MCF 10A (cell line): ENCODE results near the gene SRGN. TPM values are rescaled to one million over a fixed set of nuclear protein-coding genes. Genes with fewer than 3 reads are reported as not detected.

Experiments used
- BruUV-seq: library from RNA; stranded (reverse); fragments of 400-500 nt; replicated peaks from 2 replicates; lab custom pipeline; 2021; lab: Mats Ljungman, UMichigan
- CTCF ChIA-PET: fragments of 300-600 bp; sonication (Branson Sonifier 250); formaldehyde crosslinking; extraction: SDS; loops from one replicate; lab custom pipeline; 2021; ENCODE audit warnings: antibody characterized with exemption, inconsistent platforms; lab: Yijun Ruan, JAX
- POLR2A ChIA-PET: fragments of 300-600, 350-650 bp; sonication (Branson Sonifier 250); formaldehyde crosslinking; extraction: SDS; loops from one replicate; lab custom pipeline; 2020; ENCODE audit warnings: antibody characterized with exemption, inconsistent platforms; lab: Yijun Ruan, JAX
- DNase-seq: peaks from one replicate; pipeline ENCODE4 v3.0.0-alpha.2; 2018; ENCODE audit not compliant: unreplicated experiment
- H3K27ac Mint-ChIP-seq: one replicate; pipeline ENCODE4 v1.8.0; 2022; ENCODE audit warnings: mild to moderate bottlenecking, low read depth, mixed read lengths; ENCODE audit not compliant: unreplicated experiment
- H3K27me3 Mint-ChIP-seq: one replicate; pipeline ENCODE4 v1.8.0; 2022; ENCODE audit warnings: mixed read lengths; ENCODE audit not compliant: insufficient read depth, unreplicated experiment
- H3K36me3 Mint-ChIP-seq: one replicate; pipeline ENCODE4 v1.8.0; 2022; ENCODE audit warnings: mild to moderate bottlenecking, moderate library complexity, mixed read lengths; ENCODE audit not compliant: insufficient read depth, unreplicated experiment
- H3K4me1 Mint-ChIP-seq: one replicate; pipeline ENCODE4 v1.8.0; 2022; ENCODE audit warnings: mixed read lengths; ENCODE audit not compliant: insufficient read depth, unreplicated experiment
- H3K4me3 Mint-ChIP-seq: one replicate; pipeline ENCODE4 v1.8.0; 2022; ENCODE audit warnings: mild to moderate bottlenecking, moderate library complexity, mixed read lengths; ENCODE audit not compliant: unreplicated experiment
- H3K9me3 Mint-ChIP-seq: one replicate; pipeline ENCODE4 v1.8.0; 2022; ENCODE audit warnings: mixed read lengths; ENCODE audit not compliant: unreplicated experiment
- intact Hi-C: fragments of 100-400 bp; cut with micrococcal nuclease; formaldehyde crosslinking; loops from 2 replicates; pipeline ENCODE4 v1.14.1; 2022
- total RNA-seq: library from RNA; stranded (reverse); gene quantifications from 2 replicates; pipeline ENCODE4 v1.2.3, GENCODE V29; 2022
- TF ChIP-seq, protein P1 (sequence below): fragments of 200-600 bp; IDR thresholded peaks from one replicate; pipeline ENCODE4 v1.8.0; 2022; ENCODE audit warnings: antibody characterized with exemption, mild to moderate bottlenecking; ENCODE audit not compliant: unreplicated experiment

Gene SRGN
- total RNA-seq, 1 experiment from 2014 or later = 2.7 TPM

DNA sequence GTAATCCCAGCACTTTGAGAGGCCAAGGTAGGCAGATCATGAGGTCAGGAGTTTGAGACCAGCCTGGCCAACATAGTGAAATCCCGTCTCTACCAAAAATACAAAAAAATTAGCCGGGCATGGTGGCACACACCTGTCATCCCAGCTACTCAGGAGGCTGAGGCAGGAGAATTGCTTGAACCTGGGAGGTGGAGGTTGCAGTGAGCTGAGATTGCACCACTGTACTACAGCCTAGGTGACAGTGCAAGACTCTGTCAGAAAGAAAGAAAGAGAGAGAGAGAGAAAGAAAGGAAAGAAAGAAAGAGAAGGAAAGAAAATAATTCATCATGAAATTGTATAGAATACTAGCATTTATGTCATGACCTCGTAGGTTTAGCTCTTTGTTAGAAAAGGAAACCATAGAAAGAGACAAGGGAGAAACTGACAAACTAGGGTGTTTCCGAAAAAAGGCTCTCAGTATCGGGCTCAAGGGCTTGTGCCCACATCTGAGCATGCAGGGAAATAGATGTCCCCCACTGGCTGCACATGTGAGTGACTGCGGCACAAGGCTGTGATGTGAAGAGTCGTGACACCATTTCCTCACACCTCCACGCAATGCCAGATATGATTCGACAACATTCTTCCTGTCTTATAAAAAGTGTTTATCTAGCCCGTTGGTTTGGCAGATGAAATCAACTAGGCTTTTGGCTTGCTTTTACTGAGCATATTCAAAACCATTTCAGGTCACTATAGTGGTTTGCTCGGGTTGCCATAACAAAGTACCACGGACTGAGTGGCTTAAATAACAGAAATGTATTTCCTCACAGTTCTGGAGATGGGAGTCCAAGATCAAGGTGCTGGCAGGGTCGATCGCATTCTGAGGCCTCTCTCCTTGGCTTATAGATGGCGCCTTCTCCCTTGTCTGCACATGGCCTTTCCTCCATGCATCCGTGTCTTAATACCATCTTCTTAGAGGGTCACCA is 2.0 kb downstream of the SRGN start:
- Mint-ChIP-seq H3K36me3 (peaks cover 7% of the 10 kb centered on the region), H3K4me3 (no peak overlapping the region), H3K27me3 (no peaks in the 10 kb centered on the region), H3K9me3 (no peaks in the 10 kb centered on the region), H3K27ac (no peak overlapping the region), H3K4me1 (peaks cover 19% of the 10 kb centered on the region)
- ChIA-PET CTCF (interaction anchor here (0.6 kb wide), 1 partner anchor 54 kb away, joined by 3 read pairs; no protein-coding TSS in a partner anchor), POLR2A (interaction anchor here (0.6 kb wide), 1 partner anchor 132 kb away, joined by 6 read pairs; no protein-coding TSS in a partner anchor)
- no peak for DNase-seq
- TF ChIP-seq, protein P1, sequence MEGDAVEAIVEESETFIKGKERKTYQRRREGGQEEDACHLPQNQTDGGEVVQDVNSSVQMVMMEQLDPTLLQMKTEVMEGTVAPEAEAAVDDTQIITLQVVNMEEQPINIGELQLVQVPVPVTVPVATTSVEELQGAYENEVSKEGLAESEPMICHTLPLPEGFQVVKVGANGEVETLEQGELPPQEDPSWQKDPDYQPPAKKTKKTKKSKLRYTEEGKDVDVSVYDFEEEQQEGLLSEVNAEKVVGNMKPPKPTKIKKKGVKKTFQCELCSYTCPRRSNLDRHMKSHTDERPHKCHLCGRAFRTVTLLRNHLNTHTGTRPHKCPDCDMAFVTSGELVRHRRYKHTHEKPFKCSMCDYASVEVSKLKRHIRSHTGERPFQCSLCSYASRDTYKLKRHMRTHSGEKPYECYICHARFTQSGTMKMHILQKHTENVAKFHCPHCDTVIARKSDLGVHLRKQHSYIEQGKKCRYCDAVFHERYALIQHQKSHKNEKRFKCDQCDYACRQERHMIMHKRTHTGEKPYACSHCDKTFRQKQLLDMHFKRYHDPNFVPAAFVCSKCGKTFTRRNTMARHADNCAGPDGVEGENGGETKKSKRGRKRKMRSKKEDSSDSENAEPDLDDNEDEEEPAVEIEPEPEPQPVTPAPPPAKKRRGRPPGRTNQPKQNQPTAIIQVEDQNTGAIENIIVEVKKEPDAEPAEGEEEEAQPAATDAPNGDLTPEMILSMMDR = no peak
- BruUV-seq = no TSS peak
- intact Hi-C loops = loop anchor here (5.0 kb wide), 1 partner anchor 302 kb away; no protein-coding TSS in a partner anchor

DNA sequence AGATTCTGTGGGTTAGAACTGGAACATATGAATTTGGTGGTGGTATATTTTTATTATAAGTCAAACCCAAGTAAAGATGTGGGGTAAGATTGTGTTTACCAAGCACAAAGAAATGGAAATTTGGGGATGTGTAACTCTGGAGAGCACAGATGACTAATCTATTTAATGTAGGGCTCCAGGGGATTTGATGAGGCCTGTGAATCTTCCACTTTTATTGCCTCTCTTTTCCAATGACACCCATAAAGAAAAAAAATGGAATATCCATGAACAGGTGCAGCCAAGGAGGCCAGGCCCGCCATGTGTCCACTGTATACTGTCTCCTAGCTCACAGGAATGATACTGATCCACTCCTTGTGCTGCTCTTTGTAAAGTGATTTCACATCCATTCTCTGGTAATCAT is 2.8 kb downstream of the SRGN start:
- intact Hi-C loops = loop anchor here (5.0 kb wide), 1 partner anchor 302 kb away; no protein-coding TSS in a partner anchor
- BruUV-seq = no TSS peak
- CTCF ChIA-PET = interaction anchor here (0.6 kb wide), 1 partner anchor 77 kb away, joined by 3 read pairs; no protein-coding TSS in a partner anchor
- TF ChIP-seq, protein P1 = no peak
- no peaks in the 10 kb centered on the region for H3K27me3 Mint-ChIP-seq
- H3K36me3 Mint-ChIP-seq = peaks cover 7% of the 10 kb centered on the region
- DNase-seq = no peak
- POLR2A ChIA-PET = no interaction called here
- H3K4me1 Mint-ChIP-seq = peaks cover 19% of the 10 kb centered on the region
- no peak overlapping the region for H3K27ac Mint-ChIP-seq
- H3K4me3 Mint-ChIP-seq = no peak overlapping the region
- no peaks in the 10 kb centered on the region for H3K9me3 Mint-ChIP-seq

DNA sequence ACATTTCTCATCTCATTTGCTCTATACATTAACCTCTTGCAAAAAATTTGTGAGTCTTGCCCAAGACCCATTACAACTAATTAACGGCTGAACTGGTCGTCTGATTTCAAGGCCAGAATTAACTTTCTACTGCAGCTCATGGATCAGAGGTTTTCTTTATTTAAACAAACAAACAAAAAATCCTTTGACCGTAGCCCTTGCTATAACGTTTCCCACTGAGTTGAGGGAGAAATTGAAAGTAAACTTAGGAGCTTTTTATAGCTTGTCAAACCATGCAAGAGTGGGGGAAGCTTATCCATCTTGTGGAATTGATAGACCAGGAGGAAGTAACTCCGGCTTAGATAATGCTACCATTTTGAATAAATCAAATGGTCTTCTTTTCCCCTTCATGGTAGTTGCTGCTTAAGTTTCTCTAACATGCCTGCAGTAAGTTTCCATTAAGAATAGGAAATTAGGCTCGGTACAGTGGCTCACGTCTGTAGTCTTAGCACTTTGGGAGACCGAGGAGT is 3.3 kb downstream of the SRGN start:
- ChIA-PET CTCF (interaction anchor here (0.6 to 4.1 kb wide), 2 partner anchors 76 to 103 kb away, joined by 3 to 32 read pairs; partner anchors contain the start of gene KIFBP), POLR2A (interaction anchor here (0.6 kb wide), 1 partner anchor 47 kb away, joined by 3 read pairs; no protein-coding TSS in a partner anchor)
- TF ChIP-seq, protein P1 = no peak
- H3K36me3 Mint-ChIP-seq = peaks cover 3% of the 10 kb centered on the region
- no peak overlapping the region for H3K27ac Mint-ChIP-seq
- BruUV-seq = no TSS peak
- no peak overlapping the region for H3K4me3 Mint-ChIP-seq
- H3K4me1 Mint-ChIP-seq = peaks cover 16% of the 10 kb centered on the region
- no peak for DNase-seq
- intact Hi-C loops = loop anchor here (5.0 kb wide), 1 partner anchor 301 kb away; no protein-coding TSS in a partner anchor
- H3K9me3 Mint-ChIP-seq = no peaks in the 10 kb centered on the region
- no peaks in the 10 kb centered on the region for H3K27me3 Mint-ChIP-seq
